Measurements from ENCODE around the gene EME2. TPM values are rescaled to one million over a fixed set of nuclear protein-coding genes. Genes with fewer than 3 reads are reported as not detected.

EME2 gene
- total RNA-seq, 1 experiment from 2014 or later, result 63.6 TPM

DNA sequence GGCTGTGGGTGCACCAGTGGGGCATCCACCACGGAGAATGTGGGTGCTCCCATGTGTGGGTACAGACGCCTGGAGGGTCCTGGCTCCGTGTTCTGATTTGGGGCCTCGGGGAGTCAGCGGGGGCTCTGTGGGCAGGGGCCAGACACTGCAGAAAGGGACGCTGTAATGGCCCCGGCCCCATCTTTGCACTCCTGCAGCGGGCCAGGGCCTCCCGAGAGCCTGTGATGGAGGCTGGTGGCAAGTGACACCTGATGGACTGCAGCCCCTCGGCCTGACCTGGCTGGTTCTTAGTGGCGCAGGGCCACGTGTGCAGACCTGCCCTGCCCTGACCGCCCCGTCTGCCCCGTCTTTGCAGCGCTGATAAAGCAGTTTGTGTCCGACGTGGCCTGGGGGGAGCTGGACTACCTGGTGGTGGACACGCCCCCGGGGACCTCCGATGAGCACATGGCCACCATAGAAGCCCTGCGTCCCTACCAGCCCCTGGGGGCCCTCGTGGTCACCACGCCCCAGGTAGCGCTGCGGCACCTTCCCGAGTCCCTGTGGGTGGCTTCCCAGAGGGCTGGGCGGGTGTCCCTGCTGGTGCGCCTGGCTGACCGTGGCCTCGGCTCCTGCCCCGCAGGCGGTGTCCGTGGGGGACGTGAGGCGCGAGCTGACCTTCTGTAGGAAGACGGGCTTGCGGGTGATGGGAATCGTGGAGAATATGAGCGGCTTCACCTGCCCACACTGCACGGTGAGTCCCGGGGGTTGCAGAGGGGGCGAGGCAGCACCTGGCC, 14.9 kb downstream of the EME2 start:
- no peaks in the 10 kb centered on the region for H3K27me3 Mint-ChIP-seq (ENCODE audit: low read depth)

More for the DNA sequence above, 14.9 kb downstream of the EME2 start:
- Mint-ChIP-seq H3K4me1 (peaks cover 0 to 6% of the 10 kb centered on the region in 2 experiments; a peak in 1 of 4 replicates), H3K36me3 (ENCODE audit: insufficient read depth in 1 of 3, low read depth in 3 of 3) (peaks cover 5 to 17% (median 15%) of the 10 kb centered on the region in 3 experiments; a peak in 6 of 7 replicates), H3K27ac (no peak overlapping the region), H3K9me3 (no peaks in the 10 kb centered on the region), H3K4me3 (no peak overlapping the region)
- Histone ChIP-seq H4K5ac (ENCODE audit: insufficient read length, low read depth, low read length) (no peak overlapping the region), H4K8ac (replicated peaks; ENCODE audit: insufficient read length, low read depth, low read length) (no peak overlapping the region), H2AFZ (ENCODE audit: low read length) (no peak overlapping the region), H2BK120ac (ENCODE audit: low read depth, low read length, poor library complexity, severe bottlenecking) (no peak overlapping the region), H3K23me2 (ENCODE audit: insufficient read length, low read depth, low read length, poor library complexity, severe bottlenecking) (no peaks in the 10 kb centered on the region), H3K56ac (ENCODE audit: insufficient read length, low read depth, low read length) (no peak overlapping the region), H2BK5ac (ENCODE audit: insufficient read length, low read length) (no peak overlapping the region), H2BK15ac (ENCODE audit: low read depth, low read length) (no peak overlapping the region), H3K4ac (ENCODE audit: low read depth, low read length) (no peak overlapping the region), H2BK12ac (ENCODE audit: insufficient read length, low read depth, low read length) (no peak overlapping the region), H3K4me2 (ENCODE audit: insufficient read depth, insufficient read length, low read length) (no peak overlapping the region), H3K27me3 (ENCODE audit: insufficient read depth, low read length) (no peaks in the 10 kb centered on the region), H3K79me1 (ENCODE audit: insufficient read depth, low read depth, low read length, poor library complexity, severe bottlenecking) (peaks cover 5% of the 10 kb centered on the region), H4K20me1 (ENCODE audit: control insufficient read depth, insufficient read depth, insufficient read length) (no peaks in the 10 kb centered on the region), H4K91ac (ENCODE audit: insufficient read length, low read depth, low read length) (no peak overlapping the region), H2BK20ac (ENCODE audit: low read depth, low read length, poor library complexity, severe bottlenecking) (no peak overlapping the region), H3K18ac (ENCODE audit: insufficient read length, low read depth, low read length) (no peak overlapping the region), H3K14ac (ENCODE audit: insufficient read depth, low read length) (no peak overlapping the region), H3K23ac (ENCODE audit: insufficient read length, low read depth, low read length) (no peak overlapping the region), H2AK5ac (ENCODE audit: insufficient read length, low read length) (no peak overlapping the region), H3K27ac (ENCODE audit: insufficient read length, low read depth, low read length) (no peak overlapping the region), H3K9ac (ENCODE audit: extremely low read depth, insufficient read length, low read length) (no peak overlapping the region), H3K9me3 (ENCODE audit: control insufficient read depth, low read depth, low read length) (no peaks in the 10 kb centered on the region), H3K4me1 (ENCODE audit: insufficient read depth, low read length) (no peaks in the 10 kb centered on the region; the same call in 1 of the 2 replicates), H3K79me2 (ENCODE audit: insufficient read depth, low read length) (peaks cover 8% of the 10 kb centered on the region; the same call in 1 of the 2 replicates), H3T11ph (ENCODE audit: low read length) (no peak overlapping the region)
- TF ChIP-seq, protein P1, sequence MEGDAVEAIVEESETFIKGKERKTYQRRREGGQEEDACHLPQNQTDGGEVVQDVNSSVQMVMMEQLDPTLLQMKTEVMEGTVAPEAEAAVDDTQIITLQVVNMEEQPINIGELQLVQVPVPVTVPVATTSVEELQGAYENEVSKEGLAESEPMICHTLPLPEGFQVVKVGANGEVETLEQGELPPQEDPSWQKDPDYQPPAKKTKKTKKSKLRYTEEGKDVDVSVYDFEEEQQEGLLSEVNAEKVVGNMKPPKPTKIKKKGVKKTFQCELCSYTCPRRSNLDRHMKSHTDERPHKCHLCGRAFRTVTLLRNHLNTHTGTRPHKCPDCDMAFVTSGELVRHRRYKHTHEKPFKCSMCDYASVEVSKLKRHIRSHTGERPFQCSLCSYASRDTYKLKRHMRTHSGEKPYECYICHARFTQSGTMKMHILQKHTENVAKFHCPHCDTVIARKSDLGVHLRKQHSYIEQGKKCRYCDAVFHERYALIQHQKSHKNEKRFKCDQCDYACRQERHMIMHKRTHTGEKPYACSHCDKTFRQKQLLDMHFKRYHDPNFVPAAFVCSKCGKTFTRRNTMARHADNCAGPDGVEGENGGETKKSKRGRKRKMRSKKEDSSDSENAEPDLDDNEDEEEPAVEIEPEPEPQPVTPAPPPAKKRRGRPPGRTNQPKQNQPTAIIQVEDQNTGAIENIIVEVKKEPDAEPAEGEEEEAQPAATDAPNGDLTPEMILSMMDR (conservative IDR thresholded peaks at IDR 0.05), result no peak
- WGBS (ENCODE audit: extremely low coverage, insufficient read length, low lambda C conversion rate), result no CpG with 5 or more reads among the region's 44 CpGs
- no peak for DNase-seq

Measured in H9 (cell line).